GM19193 (cell line): ENCODE results near the gene PZP.

Experiments
- POLR2A ChIP-seq: IDR thresholded peaks from 4 replicates; pipeline ENCODE4 v1.6.1; 2011; ENCODE audit not compliant: insufficient read depth, insufficient read length; ENCODE audit errors: extremely low read depth

PZP gene

DNA sequence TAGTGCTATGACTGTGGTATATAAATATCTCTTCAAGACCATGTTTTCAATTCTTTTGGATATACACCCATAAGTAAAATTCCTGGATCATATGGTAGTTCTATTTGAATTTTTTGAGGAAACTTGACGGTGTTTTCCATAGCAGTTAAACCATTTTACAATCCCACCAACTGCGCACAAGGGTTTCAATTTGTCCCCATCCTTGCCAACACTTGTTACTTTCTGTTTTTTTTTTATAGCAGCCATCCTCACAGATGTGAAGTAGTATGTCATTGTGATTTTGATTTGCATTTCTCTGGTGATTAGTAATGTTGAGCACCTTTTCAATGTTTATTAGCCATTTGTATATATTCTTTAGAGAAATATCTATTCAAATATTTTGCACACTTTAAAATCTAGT, 78.0 kb downstream of the PZP start:
- no peak for TF ChIP-seq POLR2A

DNA sequence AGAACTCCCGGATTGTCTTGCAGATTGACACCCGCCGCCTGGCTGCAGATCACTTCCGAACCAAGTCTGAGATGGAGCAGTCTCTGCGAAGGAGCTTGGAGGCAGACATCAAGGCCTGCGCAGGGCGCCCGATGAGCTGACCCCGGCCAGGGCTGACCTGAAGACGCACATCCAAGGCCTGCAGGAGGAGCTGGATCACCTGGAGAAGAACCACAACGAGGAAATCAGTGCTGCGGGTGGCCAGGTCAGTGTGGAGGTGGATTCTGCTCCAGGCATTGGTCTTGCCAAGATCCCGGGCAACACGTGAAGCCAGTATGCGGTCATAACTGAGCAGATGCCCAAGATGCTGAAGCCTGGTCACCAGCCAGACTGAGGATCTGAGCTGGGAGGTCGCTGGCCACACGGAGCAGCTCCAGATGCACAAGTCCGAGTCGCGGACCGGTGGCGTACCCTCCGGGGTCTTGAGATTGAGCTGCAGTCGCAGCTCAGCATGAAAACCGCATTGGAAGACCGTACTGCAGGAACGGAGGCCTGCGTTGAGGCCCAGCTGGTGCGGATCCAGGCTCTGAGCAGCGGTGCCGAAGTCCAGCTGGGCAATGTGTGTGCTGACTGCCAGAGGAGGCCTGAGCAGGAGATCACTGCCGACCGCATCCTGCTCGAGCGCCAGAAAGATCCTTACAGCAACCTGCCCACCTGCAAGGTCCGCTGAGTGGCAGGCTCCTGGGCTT, 80.1 kb downstream of the PZP start:
- no peak for TF ChIP-seq POLR2A

DNA sequence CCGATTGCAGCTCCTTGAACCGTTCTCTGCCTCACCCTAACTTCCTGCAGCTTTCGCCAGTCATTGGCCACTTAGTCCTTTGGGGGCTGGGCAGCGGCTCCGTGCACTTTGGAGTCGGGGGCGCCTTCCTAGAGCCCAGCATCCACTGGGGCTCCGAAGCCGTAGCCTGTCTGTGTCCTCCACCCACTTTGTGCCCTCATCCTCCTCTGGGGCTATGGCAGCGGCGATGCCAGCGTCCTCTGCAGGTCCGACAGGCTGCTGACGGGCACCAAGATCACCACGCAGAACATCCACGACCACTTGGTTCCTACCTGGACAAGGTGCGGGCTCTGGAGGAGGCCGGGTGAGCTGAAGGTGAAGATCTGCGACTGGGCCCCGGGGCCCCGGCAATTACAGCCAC, 80.7 kb downstream of the PZP start:
- TF ChIP-seq POLR2A: no peak

DNA sequence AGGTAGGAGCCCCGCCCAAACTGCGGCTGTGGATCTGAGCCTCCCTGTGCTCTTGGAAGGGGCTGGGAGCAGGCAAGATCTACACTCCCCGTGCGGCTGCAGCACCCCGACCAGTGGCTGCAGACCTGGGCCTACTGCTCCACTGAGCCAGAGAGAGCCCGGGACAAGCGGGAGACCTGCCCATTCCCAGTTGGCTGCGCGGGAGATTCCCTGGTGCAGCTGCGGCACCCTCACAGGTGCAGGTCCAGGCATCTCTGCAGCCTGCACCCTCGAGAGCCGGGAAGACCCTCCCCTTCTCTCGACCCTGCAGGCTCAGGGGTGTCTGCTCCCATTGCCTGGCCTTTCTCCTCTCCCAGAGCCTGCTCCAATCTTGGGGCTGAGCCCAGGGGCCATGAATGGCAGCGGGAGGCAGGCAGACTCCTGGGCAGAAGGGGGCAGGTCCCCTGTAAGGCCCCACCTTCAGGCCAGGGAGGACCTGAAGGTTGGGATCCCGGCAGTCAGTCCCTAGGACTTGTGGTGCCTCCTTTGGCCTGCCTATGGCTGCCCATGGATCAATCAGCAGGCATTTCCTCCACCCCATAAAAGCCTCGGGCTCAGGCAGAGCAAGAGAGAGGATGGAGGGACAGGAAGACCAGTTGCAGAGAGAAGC, 83.7 kb downstream of the PZP start:
- no peak for TF ChIP-seq POLR2A

DNA sequence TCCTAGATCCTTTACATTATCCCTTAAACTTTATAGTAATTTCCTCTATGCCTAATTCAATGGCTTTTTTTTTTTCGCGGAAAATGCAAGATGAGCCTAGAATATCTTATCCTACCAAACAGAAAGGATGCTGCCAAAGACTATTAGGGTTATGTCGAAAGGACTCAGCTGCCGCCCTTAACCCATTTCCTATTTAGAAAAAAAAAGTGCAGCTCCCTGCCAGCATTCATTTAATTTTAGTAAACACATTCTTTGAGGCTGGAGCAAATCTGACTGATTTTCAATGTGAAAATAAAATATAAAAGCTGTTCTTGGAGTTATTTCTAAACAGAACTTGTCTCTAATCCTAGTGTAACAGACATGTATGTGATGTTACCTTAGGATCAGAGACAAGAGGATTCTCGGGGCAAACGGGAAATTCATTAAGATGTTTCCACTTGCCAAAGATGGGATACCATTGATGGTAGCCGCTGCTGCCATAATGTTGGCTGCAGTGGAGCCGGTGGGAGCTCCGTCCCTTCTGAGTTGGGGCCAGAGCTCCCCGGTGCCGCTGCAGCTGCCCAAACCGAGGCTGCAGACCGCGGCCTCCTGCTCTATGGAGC, 84.3 kb downstream of the PZP start:
- TF ChIP-seq POLR2A: no peak

DNA sequence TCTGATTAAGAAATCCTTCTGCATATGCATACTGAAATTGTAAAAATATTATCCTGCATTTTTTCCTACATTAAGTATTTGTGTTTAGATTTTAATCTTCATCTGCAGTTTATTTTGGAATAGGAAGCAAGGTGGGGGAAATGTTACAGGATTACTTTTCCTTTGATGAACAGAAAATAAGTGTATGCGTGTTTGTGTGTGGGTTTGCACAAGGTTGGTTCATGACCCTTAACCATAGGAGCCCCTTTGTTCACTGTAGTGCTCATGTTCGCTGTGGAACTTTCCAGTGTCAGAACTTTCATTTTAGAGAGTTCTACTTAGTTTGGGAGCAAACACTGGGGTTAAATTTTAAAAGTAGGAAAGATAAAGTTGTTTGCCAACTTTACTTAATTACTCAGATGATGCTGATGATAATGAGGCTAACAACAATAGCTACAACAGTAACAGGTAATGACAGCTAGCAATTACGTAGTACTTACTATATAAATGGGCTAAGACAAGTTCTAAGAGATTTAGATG, 86.0 kb downstream of the PZP start:
- TF ChIP-seq POLR2A: no peak

DNA sequence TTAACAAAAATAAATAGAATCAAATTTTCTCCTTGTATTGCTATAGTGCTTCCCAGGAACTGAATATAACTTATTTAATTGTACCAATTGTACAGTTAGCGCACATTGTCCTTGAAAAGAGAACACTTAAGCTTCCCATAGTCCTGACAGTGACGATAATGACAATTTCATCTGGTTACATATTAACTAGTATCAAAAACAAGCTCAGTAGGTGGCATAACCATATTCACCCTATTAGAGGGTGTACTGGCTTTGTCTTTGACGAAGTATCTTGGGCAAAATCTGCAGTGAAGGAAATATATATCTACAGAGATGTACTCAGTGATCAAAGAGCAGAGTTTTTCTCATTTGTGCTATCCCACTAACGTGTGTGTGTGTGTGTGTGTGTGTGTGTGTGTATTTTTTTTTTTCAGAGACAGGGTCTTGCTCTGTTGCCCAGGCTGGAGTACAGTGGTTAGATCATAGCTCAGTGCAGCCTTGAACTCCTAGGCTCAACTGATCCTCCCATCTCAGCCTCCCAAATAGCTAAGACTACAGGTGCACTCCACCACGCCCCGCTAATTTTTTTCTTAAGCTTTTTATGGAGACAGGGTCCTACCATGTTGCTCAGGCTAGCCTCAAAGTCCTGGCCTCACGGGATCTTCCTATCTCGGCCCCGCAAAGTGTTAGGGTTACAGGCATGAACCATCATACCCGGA, 87.6 kb downstream of the PZP start:
- TF ChIP-seq POLR2A: no peak

DNA sequence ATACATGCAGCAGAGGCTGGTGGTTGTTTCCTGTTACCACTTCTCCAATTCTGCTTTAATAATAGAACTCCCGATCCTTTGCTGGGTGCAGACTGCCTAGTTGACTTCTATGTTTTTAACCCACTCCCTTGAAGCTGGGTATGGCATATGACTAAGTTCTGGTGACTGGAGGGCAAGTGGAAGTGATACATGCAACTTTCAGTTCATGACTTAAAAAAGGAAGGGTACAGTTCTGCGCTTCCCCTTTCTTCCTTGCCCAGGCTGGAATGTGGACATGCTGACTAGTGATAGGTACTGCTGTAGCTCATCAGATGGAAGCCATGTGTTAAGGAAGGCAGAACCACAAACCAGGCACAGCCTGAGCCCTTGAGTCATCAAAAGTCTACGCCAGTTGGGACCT, 90.0 kb downstream of the PZP start:
- TF ChIP-seq POLR2A: no peak

DNA sequence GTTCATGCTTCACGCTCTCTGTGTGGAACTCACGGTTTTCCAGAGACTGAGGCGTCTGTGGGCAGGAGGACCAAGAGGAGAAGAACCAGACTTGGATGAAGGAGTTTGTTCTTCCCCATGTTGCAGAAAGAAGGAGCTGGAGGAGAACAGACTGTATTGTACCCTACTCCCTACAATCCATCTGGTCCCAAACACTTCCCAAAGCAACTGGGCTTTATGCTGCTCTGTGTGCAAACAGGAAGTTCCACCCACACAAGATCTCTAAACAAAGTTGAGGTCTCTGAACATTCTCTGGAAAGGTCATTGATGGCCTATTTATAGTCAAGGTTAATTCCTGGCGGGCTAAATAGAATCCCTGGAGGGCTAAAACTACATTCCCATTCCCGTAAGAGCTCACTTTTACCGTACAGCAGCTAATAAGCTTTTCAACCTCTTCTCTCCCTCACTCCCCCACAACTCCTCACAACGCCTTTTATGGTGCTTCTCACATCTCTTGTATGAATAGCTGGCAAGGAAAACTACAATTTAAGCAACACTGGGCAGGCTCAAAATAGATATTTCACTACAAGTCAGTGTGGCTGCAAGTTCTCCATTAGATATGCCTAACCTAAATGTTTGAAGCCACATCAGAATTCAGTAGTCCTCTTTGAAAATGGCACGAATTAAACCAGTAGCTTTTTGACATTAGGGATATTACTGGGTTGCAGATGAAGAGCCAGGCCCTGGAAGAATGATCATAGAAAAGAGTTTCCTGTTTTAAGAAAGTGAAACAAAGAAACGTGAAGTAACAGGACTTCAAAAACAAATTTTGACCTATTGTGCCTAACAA, 92.2 kb downstream of the PZP start, which contains the start of gene A2M:
TSS of gene A2M (minus strand) at position 189 of the 829 bp plus-strand sequence. CDS start at position 119, 70 bp downstream.
- TF ChIP-seq POLR2A: no peak

DNA sequence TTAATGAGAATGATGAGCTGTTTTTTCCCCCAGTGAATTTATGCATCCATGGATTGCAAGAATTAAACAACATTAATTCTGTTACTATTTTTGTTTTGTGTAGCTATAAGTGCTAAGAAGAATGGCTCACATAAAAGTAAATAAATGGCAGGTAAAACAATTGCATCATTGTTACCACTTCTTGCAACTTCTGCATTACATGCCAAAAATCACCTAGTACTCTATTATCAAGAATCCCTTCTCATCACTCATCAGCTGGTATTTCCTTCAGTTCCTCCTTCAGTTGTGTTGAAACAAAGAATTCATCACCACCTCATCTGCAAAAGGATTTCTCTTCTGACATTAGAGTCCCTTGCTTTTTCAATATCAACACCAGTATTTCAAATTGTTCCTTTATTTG, 93.2 kb downstream of the PZP start:
- no peak for TF ChIP-seq POLR2A

DNA sequence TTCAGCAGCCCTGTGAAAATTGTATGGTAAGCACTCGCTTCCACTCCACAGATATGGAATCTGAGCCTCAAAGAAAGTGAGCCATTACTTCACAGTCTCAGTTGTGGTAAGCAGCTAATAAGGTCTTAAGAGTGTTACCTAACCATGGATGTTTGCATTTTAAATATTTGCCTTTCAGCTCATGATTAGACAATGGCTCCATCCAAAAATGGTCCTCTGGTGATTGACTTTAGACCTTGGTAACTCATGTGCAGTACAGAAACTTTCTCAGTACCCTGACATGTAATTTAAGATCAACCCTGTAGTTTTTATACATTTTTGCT, 94.2 kb downstream of the PZP start:
- TF ChIP-seq POLR2A: no peak

DNA sequence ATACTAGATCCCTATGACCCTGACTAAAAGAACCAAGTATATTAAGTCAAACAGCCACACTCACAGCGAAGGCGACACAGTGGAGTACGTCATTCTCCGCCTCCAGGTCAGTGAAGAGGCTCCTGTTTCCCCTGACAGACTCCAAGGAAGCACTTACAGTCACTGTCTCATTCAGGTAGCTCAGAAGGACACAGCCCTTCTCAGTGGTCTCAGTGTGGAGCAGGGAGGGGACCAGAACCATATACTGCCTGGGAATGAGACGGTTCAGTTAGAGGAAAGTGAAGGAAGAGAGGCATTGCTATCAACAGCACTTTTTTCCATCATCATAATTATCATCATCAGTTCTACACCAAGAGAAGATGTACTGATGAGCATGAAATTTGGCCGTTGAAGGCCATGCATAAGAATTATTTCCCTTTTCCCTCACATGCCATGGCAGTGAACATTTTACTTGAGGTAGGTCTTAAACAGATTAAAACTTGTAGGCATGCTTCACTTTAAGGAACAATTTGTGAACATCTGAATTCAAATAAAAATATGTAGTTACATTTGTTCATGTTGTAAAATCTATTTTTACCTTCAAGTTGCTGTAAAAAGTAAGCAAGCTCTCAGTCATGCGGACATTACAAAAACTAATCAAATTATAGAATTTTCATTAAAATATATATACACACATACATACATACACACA, 94.8 kb downstream of the PZP start:
- no peak for TF ChIP-seq POLR2A

DNA sequence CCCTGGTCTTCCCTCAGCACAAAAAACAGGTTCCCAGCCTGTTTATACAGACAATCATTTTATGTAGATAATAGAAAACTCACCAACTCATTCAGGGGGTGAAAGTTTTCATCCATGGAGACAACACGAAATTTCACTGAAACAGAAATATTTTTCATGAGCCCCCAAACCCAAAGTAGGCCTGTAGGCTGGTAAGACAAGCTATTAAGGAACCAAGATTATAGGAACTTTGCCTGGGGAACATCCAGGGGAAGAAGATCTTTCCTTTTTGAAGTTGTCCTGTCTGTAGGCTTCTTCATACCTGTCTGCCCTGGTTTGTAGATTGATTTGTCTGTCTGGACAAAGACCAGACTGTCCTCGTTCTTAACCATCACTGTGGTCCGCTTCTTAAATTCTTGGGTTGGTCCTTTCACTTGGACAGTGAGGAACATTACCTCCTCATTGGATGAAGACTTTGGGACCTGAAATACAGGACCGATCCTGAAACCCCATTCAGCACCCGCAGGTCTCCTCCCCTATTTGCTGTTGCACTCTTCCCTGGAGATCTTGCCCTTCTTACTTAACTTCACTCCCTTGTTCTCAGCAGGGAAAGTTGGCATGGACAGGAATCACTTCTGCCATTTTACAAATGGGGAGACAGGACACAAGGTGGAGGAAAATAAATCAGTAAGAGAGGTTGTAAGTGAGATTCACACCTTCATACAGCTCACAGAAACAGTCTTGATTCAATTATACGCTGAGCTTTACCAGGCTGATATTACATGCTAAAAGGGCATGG, 95.9 kb downstream of the PZP start:
- no peak for TF ChIP-seq POLR2A
